ENCODE data around the gene MACROD2. TPM values are rescaled to one million over a fixed set of nuclear protein-coding genes. Genes with fewer than 3 reads are reported as not detected.

Gene MACROD2
- total and polyA plus RNA-seq, 2 experiments from 2014 or later, result 2.8 to 4.3 TPM

DNA sequence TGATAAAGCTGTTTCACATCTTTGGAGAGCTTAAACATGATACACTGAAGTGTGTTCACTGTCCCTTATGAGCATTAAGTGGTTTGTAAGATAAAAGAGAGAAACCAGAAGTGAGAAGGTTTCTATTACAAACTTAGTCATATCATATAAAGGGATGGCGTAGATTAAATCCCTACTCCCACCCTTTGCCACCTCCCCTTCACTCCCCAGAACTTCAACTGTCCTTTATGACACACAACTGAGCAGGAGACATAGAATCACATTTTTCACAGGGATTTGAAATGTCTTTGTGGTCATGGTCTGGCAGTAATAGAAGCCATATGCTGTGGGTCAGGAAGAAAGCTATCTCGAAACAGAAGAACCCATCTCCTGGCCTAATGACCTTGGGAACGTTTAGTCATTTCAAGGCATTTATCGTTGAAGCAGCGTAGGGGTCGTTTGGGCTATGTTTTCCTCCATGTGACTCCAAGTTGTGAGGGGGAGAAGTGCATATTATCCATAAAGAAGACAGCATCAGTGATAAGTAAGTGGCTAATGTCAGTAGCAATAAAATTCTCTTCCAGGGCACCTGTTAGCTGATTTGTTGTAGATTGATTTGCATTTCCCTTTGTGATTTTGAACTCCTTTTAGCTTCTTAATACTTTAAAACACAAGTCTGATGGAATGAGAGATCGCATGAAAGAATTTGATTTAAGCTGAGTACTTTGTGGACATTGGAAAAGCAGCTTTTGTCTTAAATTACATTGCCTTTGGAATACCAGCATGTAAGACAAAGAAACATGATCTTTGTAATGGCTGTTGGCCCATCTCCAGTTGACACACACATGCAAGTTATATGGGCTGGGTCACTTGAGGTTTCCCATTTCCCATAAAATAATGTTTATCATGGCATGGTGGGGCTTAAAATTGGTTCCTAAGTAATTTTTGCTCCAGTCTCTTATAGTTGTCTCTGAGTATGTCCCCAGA lies 843.6 kb downstream of the MACROD2 start:
- H3K9me2 ChIP-seq (ENCODE audit: insufficient read depth), result peaks cover 4% of the 10 kb centered on the region; the same call in 1 of the 2 replicates
- DNase-seq (ENCODE audit: low spot score) (no peak), ATAC-seq (no peak)
- no peaks in the 10 kb centered on the region for H3K27me3 Mint-ChIP-seq (ENCODE audit: insufficient read depth, low read depth, poor library complexity)
- no peaks in the 10 kb centered on the region for H3K36me3 ChIP-seq (ENCODE audit: insufficient read depth)
- no peaks in the 10 kb centered on the region; the same call in 2 of the 3 replicates for H3K36me3 Mint-ChIP-seq (ENCODE audit: low read depth)
- TF ChIP-seq, protein P1, sequence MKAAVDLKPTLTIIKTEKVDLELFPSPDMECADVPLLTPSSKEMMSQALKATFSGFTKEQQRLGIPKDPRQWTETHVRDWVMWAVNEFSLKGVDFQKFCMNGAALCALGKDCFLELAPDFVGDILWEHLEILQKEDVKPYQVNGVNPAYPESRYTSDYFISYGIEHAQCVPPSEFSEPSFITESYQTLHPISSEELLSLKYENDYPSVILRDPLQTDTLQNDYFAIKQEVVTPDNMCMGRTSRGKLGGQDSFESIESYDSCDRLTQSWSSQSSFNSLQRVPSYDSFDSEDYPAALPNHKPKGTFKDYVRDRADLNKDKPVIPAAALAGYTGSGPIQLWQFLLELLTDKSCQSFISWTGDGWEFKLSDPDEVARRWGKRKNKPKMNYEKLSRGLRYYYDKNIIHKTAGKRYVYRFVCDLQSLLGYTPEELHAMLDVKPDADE (IDR thresholded peaks at IDR 0.05), result no peak
- TF ChIP-seq STAT1 (IDR thresholded peaks at IDR 0.05; ENCODE audit: unreplicated experiment), result no peak
- TF ChIP-seq, protein P2, sequence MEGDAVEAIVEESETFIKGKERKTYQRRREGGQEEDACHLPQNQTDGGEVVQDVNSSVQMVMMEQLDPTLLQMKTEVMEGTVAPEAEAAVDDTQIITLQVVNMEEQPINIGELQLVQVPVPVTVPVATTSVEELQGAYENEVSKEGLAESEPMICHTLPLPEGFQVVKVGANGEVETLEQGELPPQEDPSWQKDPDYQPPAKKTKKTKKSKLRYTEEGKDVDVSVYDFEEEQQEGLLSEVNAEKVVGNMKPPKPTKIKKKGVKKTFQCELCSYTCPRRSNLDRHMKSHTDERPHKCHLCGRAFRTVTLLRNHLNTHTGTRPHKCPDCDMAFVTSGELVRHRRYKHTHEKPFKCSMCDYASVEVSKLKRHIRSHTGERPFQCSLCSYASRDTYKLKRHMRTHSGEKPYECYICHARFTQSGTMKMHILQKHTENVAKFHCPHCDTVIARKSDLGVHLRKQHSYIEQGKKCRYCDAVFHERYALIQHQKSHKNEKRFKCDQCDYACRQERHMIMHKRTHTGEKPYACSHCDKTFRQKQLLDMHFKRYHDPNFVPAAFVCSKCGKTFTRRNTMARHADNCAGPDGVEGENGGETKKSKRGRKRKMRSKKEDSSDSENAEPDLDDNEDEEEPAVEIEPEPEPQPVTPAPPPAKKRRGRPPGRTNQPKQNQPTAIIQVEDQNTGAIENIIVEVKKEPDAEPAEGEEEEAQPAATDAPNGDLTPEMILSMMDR (conservative IDR thresholded peaks at IDR 0.05; ENCODE audit: low read depth in 2 of 2), result no peak
- no peak for TF ChIP-seq NANOG (IDR thresholded peaks at IDR 0.05; ENCODE audit: borderline replicate concordance)
- TF ChIP-seq, protein P3, sequence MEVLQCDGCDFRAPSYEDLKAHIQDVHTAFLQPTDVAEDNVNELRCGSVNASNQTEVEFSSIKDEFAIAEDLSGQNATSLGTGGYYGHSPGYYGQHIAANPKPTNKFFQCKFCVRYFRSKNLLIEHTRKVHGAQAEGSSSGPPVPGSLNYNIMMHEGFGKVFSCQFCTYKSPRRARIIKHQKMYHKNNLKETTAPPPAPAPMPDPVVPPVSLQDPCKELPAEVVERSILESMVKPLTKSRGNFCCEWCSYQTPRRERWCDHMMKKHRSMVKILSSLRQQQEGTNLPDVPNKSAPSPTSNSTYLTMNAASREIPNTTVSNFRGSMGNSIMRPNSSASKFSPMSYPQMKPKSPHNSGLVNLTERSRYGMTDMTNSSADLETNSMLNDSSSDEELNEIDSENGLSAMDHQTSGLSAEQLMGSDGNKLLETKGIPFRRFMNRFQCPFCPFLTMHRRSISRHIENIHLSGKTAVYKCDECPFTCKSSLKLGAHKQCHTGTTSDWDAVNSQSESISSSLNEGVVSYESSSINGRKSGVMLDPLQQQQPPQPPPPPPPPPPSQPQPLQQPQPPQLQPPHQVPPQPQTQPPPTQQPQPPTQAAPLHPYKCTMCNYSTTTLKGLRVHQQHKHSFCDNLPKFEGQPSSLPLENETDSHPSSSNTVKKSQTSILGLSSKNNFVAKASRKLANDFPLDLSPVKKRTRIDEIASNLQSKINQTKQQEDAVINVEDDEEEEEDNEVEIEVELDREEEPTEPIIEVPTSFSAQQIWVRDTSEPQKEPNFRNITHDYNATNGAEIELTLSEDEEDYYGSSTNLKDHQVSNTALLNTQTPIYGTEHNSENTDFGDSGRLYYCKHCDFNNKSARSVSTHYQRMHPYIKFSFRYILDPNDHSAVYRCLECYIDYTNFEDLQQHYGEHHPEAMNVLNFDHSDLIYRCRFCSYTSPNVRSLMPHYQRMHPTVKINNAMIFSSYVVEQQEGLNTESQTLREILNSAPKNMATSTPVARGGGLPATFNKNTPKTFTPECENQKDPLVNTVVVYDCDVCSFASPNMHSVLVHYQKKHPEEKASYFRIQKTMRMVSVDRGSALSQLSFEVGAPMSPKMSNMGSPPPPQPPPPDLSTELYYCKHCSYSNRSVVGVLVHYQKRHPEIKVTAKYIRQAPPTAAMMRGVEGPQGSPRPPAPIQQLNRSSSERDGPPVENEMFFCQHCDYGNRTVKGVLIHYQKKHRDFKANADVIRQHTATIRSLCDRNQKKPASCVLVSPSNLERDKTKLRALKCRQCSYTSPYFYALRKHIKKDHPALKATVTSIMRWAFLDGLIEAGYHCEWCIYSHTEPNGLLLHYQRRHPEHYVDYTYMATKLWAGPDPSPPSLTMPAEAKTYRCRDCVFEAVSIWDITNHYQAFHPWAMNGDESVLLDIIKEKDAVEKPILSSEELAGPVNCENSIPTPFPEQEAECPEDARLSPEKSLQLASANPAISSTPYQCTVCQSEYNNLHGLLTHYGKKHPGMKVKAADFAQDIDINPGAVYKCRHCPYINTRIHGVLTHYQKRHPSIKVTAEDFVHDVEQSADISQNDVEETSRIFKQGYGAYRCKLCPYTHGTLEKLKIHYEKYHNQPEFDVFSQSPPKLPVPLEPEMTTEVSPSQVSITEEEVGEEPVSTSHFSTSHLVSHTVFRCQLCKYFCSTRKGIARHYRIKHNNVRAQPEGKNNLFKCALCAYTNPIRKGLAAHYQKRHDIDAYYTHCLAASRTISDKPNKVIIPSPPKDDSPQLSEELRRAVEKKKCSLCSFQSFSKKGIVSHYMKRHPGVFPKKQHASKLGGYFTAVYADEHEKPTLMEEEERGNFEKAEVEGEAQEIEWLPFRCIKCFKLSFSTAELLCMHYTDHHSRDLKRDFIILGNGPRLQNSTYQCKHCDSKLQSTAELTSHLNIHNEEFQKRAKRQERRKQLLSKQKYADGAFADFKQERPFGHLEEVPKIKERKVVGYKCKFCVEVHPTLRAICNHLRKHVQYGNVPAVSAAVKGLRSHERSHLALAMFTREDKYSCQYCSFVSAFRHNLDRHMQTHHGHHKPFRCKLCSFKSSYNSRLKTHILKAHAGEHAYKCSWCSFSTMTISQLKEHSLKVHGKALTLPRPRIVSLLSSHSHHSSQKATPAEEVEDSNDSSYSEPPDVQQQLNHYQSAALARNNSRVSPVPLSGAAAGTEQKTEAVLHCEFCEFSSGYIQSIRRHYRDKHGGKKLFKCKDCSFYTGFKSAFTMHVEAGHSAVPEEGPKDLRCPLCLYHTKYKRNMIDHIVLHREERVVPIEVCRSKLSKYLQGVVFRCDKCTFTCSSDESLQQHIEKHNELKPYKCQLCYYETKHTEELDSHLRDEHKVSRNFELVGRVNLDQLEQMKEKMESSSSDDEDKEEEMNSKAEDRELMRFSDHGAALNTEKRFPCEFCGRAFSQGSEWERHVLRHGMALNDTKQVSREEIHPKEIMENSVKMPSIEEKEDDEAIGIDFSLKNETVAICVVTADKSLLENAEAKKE (CRISPR knock-in tag; IDR thresholded peaks at IDR 0.05), result no peak
- no peak for TF ChIP-seq CREB1 (CRISPR knock-in tag; IDR thresholded peaks at IDR 0.05; ENCODE audit: low read depth)
- TF ChIP-seq, protein P4, sequence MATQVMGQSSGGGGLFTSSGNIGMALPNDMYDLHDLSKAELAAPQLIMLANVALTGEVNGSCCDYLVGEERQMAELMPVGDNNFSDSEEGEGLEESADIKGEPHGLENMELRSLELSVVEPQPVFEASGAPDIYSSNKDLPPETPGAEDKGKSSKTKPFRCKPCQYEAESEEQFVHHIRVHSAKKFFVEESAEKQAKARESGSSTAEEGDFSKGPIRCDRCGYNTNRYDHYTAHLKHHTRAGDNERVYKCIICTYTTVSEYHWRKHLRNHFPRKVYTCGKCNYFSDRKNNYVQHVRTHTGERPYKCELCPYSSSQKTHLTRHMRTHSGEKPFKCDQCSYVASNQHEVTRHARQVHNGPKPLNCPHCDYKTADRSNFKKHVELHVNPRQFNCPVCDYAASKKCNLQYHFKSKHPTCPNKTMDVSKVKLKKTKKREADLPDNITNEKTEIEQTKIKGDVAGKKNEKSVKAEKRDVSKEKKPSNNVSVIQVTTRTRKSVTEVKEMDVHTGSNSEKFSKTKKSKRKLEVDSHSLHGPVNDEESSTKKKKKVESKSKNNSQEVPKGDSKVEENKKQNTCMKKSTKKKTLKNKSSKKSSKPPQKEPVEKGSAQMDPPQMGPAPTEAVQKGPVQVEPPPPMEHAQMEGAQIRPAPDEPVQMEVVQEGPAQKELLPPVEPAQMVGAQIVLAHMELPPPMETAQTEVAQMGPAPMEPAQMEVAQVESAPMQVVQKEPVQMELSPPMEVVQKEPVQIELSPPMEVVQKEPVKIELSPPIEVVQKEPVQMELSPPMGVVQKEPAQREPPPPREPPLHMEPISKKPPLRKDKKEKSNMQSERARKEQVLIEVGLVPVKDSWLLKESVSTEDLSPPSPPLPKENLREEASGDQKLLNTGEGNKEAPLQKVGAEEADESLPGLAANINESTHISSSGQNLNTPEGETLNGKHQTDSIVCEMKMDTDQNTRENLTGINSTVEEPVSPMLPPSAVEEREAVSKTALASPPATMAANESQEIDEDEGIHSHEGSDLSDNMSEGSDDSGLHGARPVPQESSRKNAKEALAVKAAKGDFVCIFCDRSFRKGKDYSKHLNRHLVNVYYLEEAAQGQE (IDR thresholded peaks at IDR 0.05; ENCODE audit: unreplicated experiment), result no peak
- TF ChIP-seq JUNB (IDR thresholded peaks at IDR 0.05; ENCODE audit: unreplicated experiment), result no peak
- TF ChIP-seq EZH2phosphoT487 (IDR thresholded peaks at IDR 0.05; ENCODE audit: unreplicated experiment), result no peak
- no peak for TF ChIP-seq ZNF114 (CRISPR knock-in tag; IDR thresholded peaks at IDR 0.05)
- TF ChIP-seq EZH2 (IDR thresholded peaks at IDR 0.05; ENCODE audit: low read depth, unreplicated experiment), result no peak
- no peak for TF ChIP-seq ZNF331 (CRISPR knock-in tag; IDR thresholded peaks at IDR 0.05; ENCODE audit: low read depth)
- TF ChIP-seq POLR2AphosphoS5 (IDR thresholded peaks at IDR 0.05; ENCODE audit: low read depth), result no peak
- H3K4me1 ChIP-seq (ENCODE audit: insufficient read depth), result no peaks in the 10 kb centered on the region
- no peak overlapping the region for H3K27ac Mint-ChIP-seq
- H3F3A ChIP-seq (replicated peaks; ENCODE audit: low read depth), result no peaks in the 10 kb centered on the region
- H2AFZ ChIP-seq, result no peak overlapping the region
- H3K27ac ChIP-seq (ENCODE audit: low read depth), result no peak overlapping the region
- peaks cover 3% of the 10 kb centered on the region; the same call in 1 of the 3 replicates for H3K4me1 Mint-ChIP-seq
- H3K4me3 ChIP-seq, result no peak overlapping the region
- H3K79me2 ChIP-seq (replicated peaks; ENCODE audit: insufficient read depth), result no peaks in the 10 kb centered on the region
- H3K4me2 ChIP-seq, result no peak overlapping the region
- no peak overlapping the region for H3K4me3 Mint-ChIP-seq
- no peaks in the 10 kb centered on the region for H3K27me3 ChIP-seq (ENCODE audit: insufficient read depth)
- H3K9me3 Mint-ChIP-seq, result peaks cover 3% of the 10 kb centered on the region; the same call in 1 of the 3 replicates
- no peaks in the 10 kb centered on the region for H4K20me1 ChIP-seq (replicated peaks; ENCODE audit: insufficient read depth)

All from GM23338 (cell line).